H7 (cell line): Measurements from ENCODE around the gene LRRN4CL. TPM values are rescaled to one million over a fixed set of nuclear protein-coding genes. Genes with fewer than 3 reads are reported as not detected.
"Not testable (repeated sequence)": the region's sequence is repeated elsewhere in the genome, so short reads cannot be mapped to it uniquely, and the experiment has no call there.

Experiments used
- DNase-seq: peaks from one replicate; pipeline ENCODE4 v3.0.0; 2012
- H3K27me3 ChIP-seq: 2 replicates; pipeline ENCODE4 v1.6.0; 2011; ENCODE audit warnings: mild to moderate bottlenecking, low read length; ENCODE audit not compliant: control insufficient read depth, insufficient read depth
- H3K36me3 ChIP-seq: replicated peaks from 2 replicates; pipeline ENCODE4 v1.5.1; 2011; ENCODE audit warnings: low read length; ENCODE audit not compliant: control insufficient read depth, insufficient read depth
- H3K4me3 ChIP-seq: 2 replicates; pipeline ENCODE4 v1.5.1; 2011; ENCODE audit warnings: low read depth, mild to moderate bottlenecking, control low read depth, low read length, moderate library complexity; ENCODE audit not compliant: insufficient read depth
- total RNA-seq: library from RNA; depleted of rRNA; stranded (reverse); fragments of >200 nt; shearing (Covaris generic); gene quantifications from 2 replicates; pipeline ENCODE4 v1.2.3, GENCODE V29; 2014; rRNA removed

Gene LRRN4CL
- total RNA-seq, 1 experiment from 2014 or later: 0.14 TPM

GRCh38 chr11:62650283-62650682, 39.0 kb downstream of the LRRN4CL start:
- DNase-seq, H3K27me3 ChIP-seq, H3K36me3 ChIP-seq: not testable (repeated sequence)

DNA sequence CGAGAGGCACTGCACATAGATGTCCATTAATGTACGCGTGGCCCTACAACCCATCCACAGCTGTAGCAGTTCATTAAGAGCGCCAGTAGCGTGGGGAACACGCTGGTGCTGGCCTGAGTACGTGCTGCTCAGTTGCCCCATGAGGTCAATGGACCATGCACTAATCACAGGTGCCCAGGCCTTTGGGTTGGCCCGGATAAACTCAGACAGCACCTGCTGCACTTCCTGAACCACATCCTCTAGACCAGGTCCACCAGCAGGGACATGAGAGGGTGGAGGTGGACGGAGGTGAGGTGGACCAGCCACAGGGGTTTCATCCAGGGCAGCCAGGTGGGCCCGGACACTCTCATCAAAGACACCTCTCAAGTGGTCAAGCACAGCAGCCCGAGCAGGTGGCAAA, 39.8 kb downstream of the LRRN4CL start:
- DNase-seq: no peak
- H3K27me3 ChIP-seq: no peaks in the 10 kb centered on the region
- peaks cover 9% of the 10 kb centered on the region for H3K36me3 ChIP-seq
- no peak overlapping the region for H3K4me3 ChIP-seq

More at GRCh38 chr11:62650283-62650682, 39.0 kb downstream of the LRRN4CL start:
- not testable (repeated sequence) for H3K4me3 ChIP-seq

DNA sequence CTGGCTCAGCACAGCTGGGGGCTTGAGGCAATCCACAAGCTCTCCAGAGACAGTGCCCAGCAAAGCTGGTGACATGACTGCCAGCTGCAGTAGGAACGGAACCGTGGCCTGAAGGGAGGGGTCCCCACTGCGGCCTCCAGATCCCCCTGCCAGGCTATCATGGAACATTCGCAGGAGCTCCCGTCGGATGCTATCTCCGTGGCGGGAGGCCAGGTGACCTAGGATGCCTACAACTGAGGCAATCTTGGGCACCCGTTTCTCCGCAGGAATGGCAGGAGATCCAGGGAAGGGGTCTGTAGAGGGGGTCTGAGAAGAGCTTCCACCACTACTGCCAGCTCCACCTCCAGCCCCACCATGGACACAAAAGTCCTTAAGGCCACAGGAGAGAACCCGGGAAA, 40.4 kb downstream of the LRRN4CL start:
- Histone ChIP-seq H3K27me3 (no peaks in the 10 kb centered on the region), H3K4me3 (no peak overlapping the region)
- DNase-seq: no peak

GRCh38 chr11:62648185-62648966, 41.0 kb downstream of the LRRN4CL start:
- H3K27me3 ChIP-seq: no peaks in the 10 kb centered on the region
- no peak overlapping the region for H3K4me3 ChIP-seq
- H3K36me3 ChIP-seq: peaks cover 12% of the 10 kb centered on the region
- no peak for DNase-seq

More for the DNA sequence above, 40.4 kb downstream of the LRRN4CL start:
- peaks cover 12% of the 10 kb centered on the region for H3K36me3 ChIP-seq

- no peak for DNase-seq
- Histone ChIP-seq H3K36me3 (peaks cover 12% of the 10 kb centered on the region), H3K27me3 (no peaks in the 10 kb centered on the region), H3K4me3 (no peak overlapping the region)
Measured at GRCh38 chr11:62647609-62648005, 41.7 kb downstream of the LRRN4CL start.

- peaks cover 12% of the 10 kb centered on the region for H3K36me3 ChIP-seq
- no peaks in the 10 kb centered on the region for H3K27me3 ChIP-seq
- DNase-seq: no peak
- 0 out of 2 replicates have a peak overlapping the region, but pooled peaks have one; percentile 2 for H3K4me3 ChIP-seq
Measured at GRCh38 chr11:62646825-62647608, 42.3 kb downstream of the LRRN4CL start.

DNA sequence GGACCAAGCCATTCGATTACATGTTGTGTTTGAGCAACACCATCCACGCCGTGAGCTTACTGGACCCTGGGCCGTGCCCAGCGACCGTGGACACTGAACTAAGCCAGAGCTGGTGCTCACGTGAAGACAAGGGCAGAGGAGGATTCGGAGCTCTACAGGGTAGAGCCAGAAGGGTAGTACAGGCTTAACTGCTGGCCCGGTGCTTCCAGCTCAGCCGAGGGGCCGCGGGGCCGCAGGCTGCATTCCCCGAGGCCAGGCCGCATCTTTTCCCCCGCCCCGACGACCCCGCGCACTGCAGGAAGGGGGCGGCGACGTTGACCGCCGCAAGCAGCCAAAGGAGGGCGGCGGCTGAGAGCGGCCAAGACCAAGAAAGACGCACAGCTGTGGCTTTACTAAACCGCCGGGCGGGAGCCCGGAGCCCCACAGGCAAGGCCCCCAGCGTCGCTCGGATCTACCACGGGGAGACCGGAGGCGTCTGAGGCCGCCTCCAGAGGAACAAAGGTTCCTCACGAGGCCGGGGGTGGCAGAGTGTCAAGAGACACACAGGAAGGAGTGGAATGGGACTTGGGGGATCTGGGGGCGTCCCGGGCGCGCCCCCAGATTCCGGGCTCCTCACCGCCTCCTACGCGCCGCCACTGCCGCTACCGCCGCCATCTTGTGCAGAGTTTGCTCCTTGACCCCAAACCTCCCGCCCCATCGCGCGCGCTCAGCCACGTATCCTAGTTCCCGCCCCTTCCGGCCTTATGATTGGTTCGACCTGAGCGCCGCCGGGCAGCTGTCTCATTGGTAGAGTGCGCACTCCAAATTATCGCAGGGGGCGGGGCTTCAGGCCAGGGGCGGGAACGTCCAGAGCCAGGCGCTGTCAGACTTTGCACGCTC, 43.1 kb downstream of the LRRN4CL start, which contains the start of gene GANAB:
Gene GANAB (minus strand): TSS at position 668 of the 879 bp plus-strand sequence. CDS start 14 bp downstream, at position 654.
- Histone ChIP-seq H3K27me3 (no peaks in the 10 kb centered on the region), H3K4me3 (peak within 1 kb of the TSS; percentile 99), H3K36me3 (peaks cover 12% of the 10 kb centered on the region)
- DNase-seq: peak; percentile 100

- DNase-seq: no peak
- no peaks in the 10 kb centered on the region for H3K27me3 ChIP-seq
- peaks cover 12% of the 10 kb centered on the region for H3K36me3 ChIP-seq
- peak overlapping the region; percentile 99 for H3K4me3 ChIP-seq
Measured at GRCh38 chr11:62645671-62645945, 43.7 kb downstream of the LRRN4CL start.

GRCh38 chr11:62644220-62644619, 45.1 kb downstream of the LRRN4CL start:
- no peaks in the 10 kb centered on the region for H3K27me3 ChIP-seq
- H3K4me3 ChIP-seq: no peak overlapping the region
- no peak for DNase-seq
- H3K36me3 ChIP-seq: peaks cover 11% of the 10 kb centered on the region

Other genes with a start within 250 kb of the LRRN4CL start
- 8.3 and 11.2 TPM in 2 replicates for gene AHNAK, start 142.7 kb downstream of the LRRN4CL start, total RNA-seq
- 1,781 and 1,948 TPM in 2 replicates for gene EEF1G, start 115.6 kb downstream of the LRRN4CL start, total RNA-seq
- gene TUT1, start 98.0 kb downstream of the LRRN4CL start, total RNA-seq: 25.8 and 29.4 TPM in 2 replicates
- gene MTA2, start 87.7 kb downstream of the LRRN4CL start, total RNA-seq: 151 and 166 TPM in 2 replicates
- 28.0 and 29.3 TPM in 2 replicates for gene EML3, start 76.8 kb downstream of the LRRN4CL start, total RNA-seq
- 1.1 and 2.5 TPM in 2 replicates for gene ROM1, start 76.3 kb downstream of the LRRN4CL start, total RNA-seq
- 49.9 and 58.3 TPM in 2 replicates for gene B3GAT3, start 67.5 kb downstream of the LRRN4CL start, total RNA-seq
- 173 and 181 TPM in 2 replicates for gene GANAB, start 42.9 kb downstream of the LRRN4CL start, total RNA-seq
- gene INTS5, start 36.2 kb downstream of the LRRN4CL start, total RNA-seq: 19.5 and 26.1 TPM in 2 replicates
- 107 and 136 TPM in 2 replicates for gene C11orf98, start 24.3 kb downstream of the LRRN4CL start, total RNA-seq
- 24.7 and 38.1 TPM in 2 replicates for gene CSKMT, start 24.2 kb downstream of the LRRN4CL start, total RNA-seq
- gene UQCC3, start 17.9 kb downstream of the LRRN4CL start, total RNA-seq: 19.0 and 22.4 TPM in 2 replicates
- 2.7 and 4.5 TPM in 2 replicates for gene LBHD1, start 17.3 kb downstream of the LRRN4CL start, total RNA-seq
- 79.2 and 81.2 TPM in 2 replicates for gene UBXN1, start 10.5 kb downstream of the LRRN4CL start, total RNA-seq
- gene BSCL2, start 17.9 kb upstream of the LRRN4CL start, total RNA-seq: 169 and 200 TPM in 2 replicates
- 0.33 and 3.1 TPM in 2 replicates for gene GNG3, start 18.1 kb upstream of the LRRN4CL start, total RNA-seq
- 7.3 and 10.1 TPM in 2 replicates for gene HNRNPUL2, start 37.9 kb upstream of the LRRN4CL start, total RNA-seq
- 45.1 and 63.1 TPM in 2 replicates for gene TTC9C, start 39.0 kb upstream of the LRRN4CL start, total RNA-seq
- gene ZBTB3, start 64.6 kb upstream of the LRRN4CL start, total RNA-seq: 26.8 and 42.0 TPM in 2 replicates
- 155 and 172 TPM in 2 replicates for gene POLR2G, start 72.0 kb upstream of the LRRN4CL start, total RNA-seq
- 32.1 and 42.9 TPM in 2 replicates for gene TAF6L, start 81.9 kb upstream of the LRRN4CL start, total RNA-seq
- 50.1 and 55.2 TPM in 2 replicates for gene TMEM179B, start 97.9 kb upstream of the LRRN4CL start, total RNA-seq
- gene TMEM223, start 102.5 kb upstream of the LRRN4CL start, total RNA-seq: 30.2 and 42.1 TPM in 2 replicates
- 19.1 and 19.3 TPM in 2 replicates for gene NXF1, start 115.9 kb upstream of the LRRN4CL start, total RNA-seq
- gene STX5, start 142.5 kb upstream of the LRRN4CL start, total RNA-seq: 24.0 and 29.0 TPM in 2 replicates
- not detected in 2 replicates for gene TEX54, start 143.3 kb upstream of the LRRN4CL start, total RNA-seq
- gene WDR74, start 150.1 kb upstream of the LRRN4CL start, total RNA-seq: 153 and 160 TPM in 2 replicates
- 271 and 340 TPM in 2 replicates for gene SLC3A2, start 191.4 kb upstream of the LRRN4CL start, total RNA-seq
- gene CHRM1, start 231.8 kb upstream of the LRRN4CL start, total RNA-seq: not detected in 2 replicates